CD4-positive, alpha-beta T cell treated with Interleukin-10 for 1 hour (primary cell): ENCODE measurements around the gene DUS1L.

Experiments used
- DNase-seq: peaks from one replicate; pipeline ENCODE4 v3.0.0-alpha.2; 2020

Gene DUS1L

GRCh38 chr17:82087961-82088837 is 22.6 kb upstream of the DUS1L start:
- no peak for DNase-seq

GRCh38 chr17:82086941-82087906 is 21.6 kb upstream of the DUS1L start:
- DNase-seq, result no peak

GRCh38 chr17:82085931-82086764 is 20.5 kb upstream of the DUS1L start:
- DNase-seq, result no peak

- no peak for DNase-seq
These were observed 19.6 kb upstream of the DUS1L start for GRCh38 chr17:82085031-82085861.

GRCh38 chr17:82084373-82085030 is 18.9 kb upstream of the DUS1L start:
- no peak for DNase-seq

- DNase-seq, result no peak
These were observed 18.1 kb upstream of the DUS1L start for GRCh38 chr17:82083533-82084359.

GRCh38 chr17:82083009-82083408 is 17.4 kb upstream of the DUS1L start:
- no peak for DNase-seq

GRCh38 chr17:82082456-82082855 is 16.9 kb upstream of the DUS1L start:
- DNase-seq, result no peak

- no peak for DNase-seq
These were observed 16.4 kb upstream of the DUS1L start for GRCh38 chr17:82081966-82082365.

- DNase-seq, result no peak
These were observed 15.9 kb upstream of the DUS1L start for GRCh38 chr17:82081546-82081945.

- no peak for DNase-seq
These were observed 15.3 kb upstream of the DUS1L start for GRCh38 chr17:82080789-82081464.

- DNase-seq, result no peak
These were observed 14.6 kb upstream of the DUS1L start for GRCh38 chr17:82080048-82080788.

- DNase-seq, result no peak
These were observed 13.5 kb upstream of the DUS1L start for GRCh38 chr17:82079001-82079677.

- DNase-seq, result no peak
These were observed 12.8 kb upstream of the DUS1L start for GRCh38 chr17:82078433-82078832.

GRCh38 chr17:82077617-82078358 is 12.2 kb upstream of the DUS1L start:
- DNase-seq, result no peak

- DNase-seq, result no peak
These were observed 11.4 kb upstream of the DUS1L start for GRCh38 chr17:82076785-82077591.
